ENCODE data around the gene RBKS. TPM values are rescaled to one million over a fixed set of nuclear protein-coding genes. Genes with fewer than 3 reads are reported as not detected.
A peak's percentile ranks its signal among the peaks of the same experiment; 100 is the strongest.

Gene RBKS
- total RNA-seq, 1 donor from 2014 or later = 1.6 TPM

GRCh38 chr2:27890924-27891672, 911 bp upstream of the RBKS start:
- DNase-seq (ENCODE audit: low read depth) = peak; percentile 70
- peak overlapping the region; percentile 84 for H3K4me2 ChIP-seq (ENCODE audit: low read length)
- no peaks in the 10 kb centered on the region for H3K27me3 ChIP-seq (ENCODE audit: insufficient read depth, low read length)
- H3K27ac ChIP-seq (ENCODE audit: low read depth, low read length) = peak overlapping the region; percentile 97
- no peaks in the 10 kb centered on the region for H3K9me3 ChIP-seq (ENCODE audit: insufficient read depth, low read depth, low read length)
- no peak for FAIRE-seq
- Mint-ChIP-seq H3K4me3 (ENCODE audit: unreplicated experiment) (peak overlapping the region; percentile 91), H3K36me3 (ENCODE audit: low read depth, unreplicated experiment) (peaks cover 3% of the 10 kb centered on the region), H3K4me1 (ENCODE audit: low read depth, unreplicated experiment) (peaks cover 19% of the 10 kb centered on the region), H3K27me3 (ENCODE audit: low read depth, unreplicated experiment) (no peaks in the 10 kb centered on the region), H3K9me3 (ENCODE audit: unreplicated experiment) (no peaks in the 10 kb centered on the region), H3K27ac (ENCODE audit: unreplicated experiment) (peak overlapping the region; percentile 96)
- H3K36me3 ChIP-seq (ENCODE audit: insufficient read depth, low read length) = no peaks in the 10 kb centered on the region
- H3K79me2 ChIP-seq (ENCODE audit: insufficient read depth, low read length) = peaks cover 7% of the 10 kb centered on the region
- peak overlapping the region; percentile 86 for H3K4me3 ChIP-seq (ENCODE audit: insufficient read depth, low read depth, low read length)
- no peak for TF ChIP-seq EZH2 (IDR thresholded peaks at IDR 0.05; ENCODE audit: insufficient read depth, low read length)
- TF ChIP-seq, protein P1, sequence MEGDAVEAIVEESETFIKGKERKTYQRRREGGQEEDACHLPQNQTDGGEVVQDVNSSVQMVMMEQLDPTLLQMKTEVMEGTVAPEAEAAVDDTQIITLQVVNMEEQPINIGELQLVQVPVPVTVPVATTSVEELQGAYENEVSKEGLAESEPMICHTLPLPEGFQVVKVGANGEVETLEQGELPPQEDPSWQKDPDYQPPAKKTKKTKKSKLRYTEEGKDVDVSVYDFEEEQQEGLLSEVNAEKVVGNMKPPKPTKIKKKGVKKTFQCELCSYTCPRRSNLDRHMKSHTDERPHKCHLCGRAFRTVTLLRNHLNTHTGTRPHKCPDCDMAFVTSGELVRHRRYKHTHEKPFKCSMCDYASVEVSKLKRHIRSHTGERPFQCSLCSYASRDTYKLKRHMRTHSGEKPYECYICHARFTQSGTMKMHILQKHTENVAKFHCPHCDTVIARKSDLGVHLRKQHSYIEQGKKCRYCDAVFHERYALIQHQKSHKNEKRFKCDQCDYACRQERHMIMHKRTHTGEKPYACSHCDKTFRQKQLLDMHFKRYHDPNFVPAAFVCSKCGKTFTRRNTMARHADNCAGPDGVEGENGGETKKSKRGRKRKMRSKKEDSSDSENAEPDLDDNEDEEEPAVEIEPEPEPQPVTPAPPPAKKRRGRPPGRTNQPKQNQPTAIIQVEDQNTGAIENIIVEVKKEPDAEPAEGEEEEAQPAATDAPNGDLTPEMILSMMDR (IDR thresholded peaks at IDR 0.05; ENCODE audit: insufficient read depth, low read depth, low read length) = no peak
- peaks cover 26% of the 10 kb centered on the region for H3K4me1 ChIP-seq (ENCODE audit: insufficient read depth, low read length)
- peak overlapping the region; percentile 85 for H2AFZ ChIP-seq (ENCODE audit: low read depth, low read length)
- H4K20me1 ChIP-seq (ENCODE audit: insufficient read depth, low read length) = no peaks in the 10 kb centered on the region
- peak overlapping the region; percentile 89 for H3K9ac ChIP-seq (ENCODE audit: low read length)

DNA sequence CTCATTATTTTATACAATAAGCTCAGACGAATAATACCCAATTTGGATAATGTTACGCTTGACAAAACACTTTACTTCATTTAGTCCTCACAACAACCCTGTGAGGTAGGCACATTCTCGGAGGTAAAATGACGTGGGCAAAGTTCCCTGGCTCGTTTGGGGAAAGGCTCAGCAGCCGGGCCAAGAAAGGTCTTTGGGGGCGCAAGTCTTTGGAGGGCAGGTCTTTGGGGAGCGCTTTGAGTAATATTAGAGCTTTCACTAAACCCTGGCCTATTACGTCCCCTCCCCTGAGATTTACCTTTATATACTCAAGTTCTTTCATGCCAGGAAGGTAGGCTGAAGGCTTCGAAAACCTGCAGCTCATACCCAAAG, 427 bp downstream of the RBKS start:
- Mint-ChIP-seq H3K4me1 (ENCODE audit: low read depth, unreplicated experiment) (peaks cover 27% of the 10 kb centered on the region), H3K27me3 (ENCODE audit: low read depth, unreplicated experiment) (no peaks in the 10 kb centered on the region)
- H2AFZ ChIP-seq (ENCODE audit: low read depth, low read length) = peak overlapping the region; percentile 85

More for the DNA sequence above, 427 bp downstream of the RBKS start:
- TF ChIP-seq, protein P1 (IDR thresholded peaks at IDR 0.05; ENCODE audit: insufficient read depth, low read depth, low read length) = no peak
- TF ChIP-seq EZH2 (IDR thresholded peaks at IDR 0.05; ENCODE audit: insufficient read depth, low read length) = no peak
- Mint-ChIP-seq H3K9me3 (ENCODE audit: unreplicated experiment) (no peaks in the 10 kb centered on the region), H3K27ac (ENCODE audit: unreplicated experiment) (peak overlapping the region; percentile 98), H3K4me3 (ENCODE audit: unreplicated experiment) (peak overlapping the region; percentile 94), H3K36me3 (ENCODE audit: low read depth, unreplicated experiment) (no peaks in the 10 kb centered on the region)
- peak overlapping the region; percentile 97 for H3K27ac ChIP-seq (ENCODE audit: low read depth, low read length)
- no peaks in the 10 kb centered on the region for H3K36me3 ChIP-seq (ENCODE audit: insufficient read depth, low read length)
- FAIRE-seq (no peak), DNase-seq (ENCODE audit: low read depth) (peak; percentile 31)
- peaks cover 33% of the 10 kb centered on the region for H3K4me1 ChIP-seq (ENCODE audit: insufficient read depth, low read length)
- H3K4me2 ChIP-seq (ENCODE audit: low read length) = peak overlapping the region; percentile 84
- H4K20me1 ChIP-seq (ENCODE audit: insufficient read depth, low read length) = no peaks in the 10 kb centered on the region
- peak overlapping the region; percentile 89 for H3K9ac ChIP-seq (ENCODE audit: low read length)
- no peaks in the 10 kb centered on the region for H3K27me3 ChIP-seq (ENCODE audit: insufficient read depth, low read length)
- peak overlapping the region; percentile 86 for H3K4me3 ChIP-seq (ENCODE audit: insufficient read depth, low read depth, low read length)
- no peaks in the 10 kb centered on the region for H3K9me3 ChIP-seq (ENCODE audit: insufficient read depth, low read depth, low read length)
- peaks cover 7% of the 10 kb centered on the region for H3K79me2 ChIP-seq (ENCODE audit: insufficient read depth, low read length)

Data from astrocyte (in vitro differentiated cells and primary cell).